IMR-90 (cell line): ENCODE measurements around the gene HPSE2. TPM values are rescaled to one million over a fixed set of nuclear protein-coding genes. Genes with fewer than 3 reads are reported as not detected.

Experiments used
- ATAC-seq: fragments of 200-7000 bp; cut with Tn5 transposase; 2 replicates; pipeline ENCODE4 v1.9.1; 2020; ENCODE audit warnings: low read depth, mild to moderate bottlenecking, moderate library complexity
- BruUV-seq: library from RNA; stranded (reverse); fragments of 400-500 nt; replicated peaks from 2 replicates; lab custom pipeline; 2021; lab: Mats Ljungman, UMichigan
- CTCF ChIA-PET: fragments of 300-600 bp; formaldehyde crosslinking; extraction: SDS; loops from one replicate; lab custom pipeline; 2021; ENCODE audit warnings: antibody characterized with exemption; lab: Yijun Ruan, JAX
- POLR2A ChIA-PET: fragments of 300-600 bp; sonication (Branson Sonifier 250); formaldehyde crosslinking; loops from one replicate; lab custom pipeline; 2022; ENCODE audit warnings: antibody characterized with exemption; ENCODE audit not compliant: unreplicated experiment; lab: Charles Lee
- DNase-seq: peaks from one replicate; pipeline ENCODE4 v3.0.0; 2013
- H2AFZ ChIP-seq: replicated peaks from 2 replicates; pipeline ENCODE3; 2013; ENCODE audit warnings: low read length, mild to moderate bottlenecking; ENCODE audit not compliant: poor library complexity
- H2AK5ac ChIP-seq: 2 replicates; pipeline ENCODE4 v1.6.1; 2013; ENCODE audit warnings: low read depth, low read length, inconsistent platforms
- H2AK9ac ChIP-seq: replicated peaks from 2 replicates; pipeline ENCODE3; 2013; ENCODE audit warnings: mild to moderate bottlenecking, low read depth, low read length, moderate library complexity; ENCODE audit not compliant: poor library complexity
- H2BK120ac ChIP-seq: 2 replicates; pipeline ENCODE4 v1.6.1; 2013; ENCODE audit warnings: low read depth, low read length, inconsistent platforms
- H2BK15ac ChIP-seq: 3 replicates; pipeline ENCODE4 v1.6.1; 2013; ENCODE audit warnings: low read depth, low read length, inconsistent platforms
- H2BK20ac ChIP-seq: 2 replicates; pipeline ENCODE4 v1.6.1; 2013; ENCODE audit warnings: low read depth, mild to moderate bottlenecking, inconsistent platforms, low read length, moderate library complexity
- H2BK5ac ChIP-seq: 2 replicates; pipeline ENCODE4 v1.6.1; 2013; ENCODE audit warnings: mild to moderate bottlenecking, low read depth, low read length, inconsistent platforms; ENCODE audit not compliant: poor library complexity, severe bottlenecking
- H3K14ac ChIP-seq: replicated peaks from 2 replicates; pipeline ENCODE4 v1.6.1; 2013; ENCODE audit warnings: low read depth, low read length, inconsistent platforms
- H3K18ac ChIP-seq: 2 replicates; pipeline ENCODE4 v1.6.1; 2013; ENCODE audit warnings: low read depth, low read length, control low read depth
- H3K23ac ChIP-seq: 2 replicates; pipeline ENCODE4 v1.6.1; 2013; ENCODE audit warnings: low read depth, low read length, inconsistent platforms
- H3K27ac ChIP-seq: 2 replicates; pipeline ENCODE4 v1.5.1; 2013; ENCODE audit warnings: mild to moderate bottlenecking, control low read depth, low read length; ENCODE audit not compliant: insufficient read depth
- H3K27me3 ChIP-seq: 2 replicates; pipeline ENCODE4 v1.6.1; 2013; ENCODE audit warnings: low read length; ENCODE audit not compliant: control insufficient read depth, insufficient read depth
- H3K36me3 ChIP-seq: 2 replicates; pipeline ENCODE4 v1.6.1; 2013; ENCODE audit warnings: low read length, mixed read lengths; ENCODE audit not compliant: control insufficient read depth, insufficient read depth
- H3K4ac ChIP-seq: 2 replicates; pipeline ENCODE4 v1.6.1; 2013; ENCODE audit warnings: low read depth, low read length, inconsistent platforms
- H3K4me1 ChIP-seq: 2 replicates; pipeline ENCODE4 v1.6.1; 2013; ENCODE audit warnings: low read length, mixed read lengths; ENCODE audit not compliant: control insufficient read depth, insufficient read depth
- H3K4me2 ChIP-seq: 2 replicates; pipeline ENCODE4 v1.6.1; 2013; ENCODE audit warnings: low read depth, mild to moderate bottlenecking, control low read depth, low read length, moderate library complexity
- H3K4me3 ChIP-seq: 2 replicates; pipeline ENCODE4 v1.5.1; 2013; ENCODE audit warnings: low read depth, mild to moderate bottlenecking, control low read depth, low read length, moderate library complexity; ENCODE audit not compliant: insufficient read depth
- H3K56ac ChIP-seq: 2 replicates; pipeline ENCODE4 v1.6.1; 2013; ENCODE audit warnings: low read length, inconsistent platforms; ENCODE audit not compliant: insufficient read depth; ENCODE audit errors: extremely low read depth
- H3K79me1 ChIP-seq, 2 experiments: 2 replicates each; pipeline ENCODE4 v1.6.1; 2013; ENCODE audit warnings: low read length in 2 of 2, inconsistent platforms in 1 of 2, low read depth in 1 of 2
- H3K9ac ChIP-seq: 2 replicates; pipeline ENCODE4 v1.6.1; 2013; ENCODE audit warnings: low read depth, low read length, control low read depth
- H3K9me1 ChIP-seq: 2 replicates; pipeline ENCODE4 v1.6.1; 2013; ENCODE audit warnings: low read length, inconsistent platforms; ENCODE audit not compliant: insufficient read depth
- H3K9me3 ChIP-seq: 2 replicates; pipeline ENCODE4 v1.6.1; 2013; ENCODE audit warnings: low read length; ENCODE audit not compliant: control insufficient read depth, insufficient read depth
- H4K20me1 ChIP-seq: 2 replicates; pipeline ENCODE4 v1.6.1; 2013; ENCODE audit warnings: low read length, inconsistent platforms; ENCODE audit not compliant: insufficient read depth
- H4K5ac ChIP-seq: 2 replicates; pipeline ENCODE4 v1.6.1; 2013; ENCODE audit warnings: mild to moderate bottlenecking, low read depth, low read length, control low read depth
- H4K8ac ChIP-seq, 2 experiments: 2 replicates each; pipeline ENCODE4 v1.6.1; 2013; ENCODE audit warnings: low read depth in 2 of 2, low read length in 2 of 2, control low read depth in 1 of 2, inconsistent platforms in 1 of 2
- H4K91ac ChIP-seq: 2 replicates; pipeline ENCODE4 v1.6.1; 2013; ENCODE audit warnings: low read depth, low read length, inconsistent platforms; ENCODE audit not compliant: insufficient read depth
- BHLHE40 ChIP-seq: fragments of 150-350 bp; IDR thresholded peaks from 2 replicates; pipeline ENCODE4 v1.6.1; 2016; ENCODE audit warnings: mild to moderate bottlenecking, low read depth, low read length
- CEBPB ChIP-seq: IDR thresholded peaks from 2 replicates; pipeline ENCODE4 v1.6.1; 2012; ENCODE audit warnings: low read depth, low read length, improper control_type of control experiment
- CTCF ChIP-seq: conservative IDR thresholded peaks from 2 replicates; pipeline ENCODE4 v1.5.1; 2012; ENCODE audit warnings: mild to moderate bottlenecking, low read depth, low read length, improper control_type of control experiment
- FOS ChIP-seq: fragments of 150-350 bp; IDR thresholded peaks from 2 replicates; pipeline ENCODE4 v1.6.1; 2016; ENCODE audit warnings: low read depth, low read length
- MAFK ChIP-seq: IDR thresholded peaks from 2 replicates; pipeline ENCODE4 v1.6.1; 2012; ENCODE audit warnings: low read depth, low read length, improper control_type of control experiment
- MAZ ChIP-seq: IDR thresholded peaks from 2 replicates; pipeline ENCODE4 v1.6.1; 2012; ENCODE audit warnings: low read depth, mild to moderate bottlenecking, low read length, improper control_type of control experiment, moderate library complexity, borderline replicate concordance
- NFE2L2 ChIP-seq: fragments of 150-350 bp; IDR thresholded peaks from 2 replicates; pipeline ENCODE4 v1.6.1; 2016; ENCODE audit warnings: low read depth, mild to moderate bottlenecking, low read length
- POLR2A ChIP-seq: IDR thresholded peaks from 2 replicates; pipeline ENCODE4 v1.6.1; 2012; ENCODE audit warnings: mild to moderate bottlenecking, low read depth, low read length
- RAD21 ChIP-seq: IDR thresholded peaks from 2 replicates; pipeline ENCODE4 v1.6.1; 2012; ENCODE audit warnings: low read length, improper control_type of control experiment
- RCOR1 ChIP-seq: IDR thresholded peaks from 2 replicates; pipeline ENCODE4 v1.6.1; 2012; ENCODE audit warnings: mild to moderate bottlenecking, low read length, improper control_type of control experiment; ENCODE audit not compliant: insufficient replicate concordance
- RFX5 ChIP-seq: IDR thresholded peaks from 2 replicates; pipeline ENCODE4 v1.8.0; 2012; ENCODE audit warnings: low read depth, mild to moderate bottlenecking, low read length, moderate library complexity
- SMC3 ChIP-seq: fragments of 150-350 bp; IDR thresholded peaks from 2 replicates; pipeline ENCODE4 v1.6.1; 2016; ENCODE audit warnings: low read depth, mild to moderate bottlenecking, antibody characterized with exemption, low read length, moderate library complexity
- USF2 ChIP-seq: fragments of 150-350 bp; IDR thresholded peaks from 2 replicates; pipeline ENCODE4 v1.6.1; 2017; ENCODE audit warnings: mild to moderate bottlenecking, antibody characterized with exemption, low read length, low read depth
- WGBS, 2 experiments: methylation state at CpG; one replicate each; pipeline versions ENCODE4 v1.1.5 to v1.1.7; 2013; ENCODE audit warnings: missing lambda C conversion rate in 2 of 2; ENCODE audit not compliant: insufficient read length in 1 of 2; ENCODE audit errors: extremely low coverage in 2 of 2; 5-methylcytosine and 5-hydroxymethylcytosine counted together
- dilution Hi-C: fragments of 300-500 bp; cut with HindIII; formaldehyde crosslinking; loops from one replicate; pipeline ENCODE4 v1.14.3; 2018; ENCODE audit warnings: low sequenced_read_pairs; ENCODE audit not compliant: unreplicated experiment
- in situ Hi-C: fragments of 300-500 bp; cut with MboI; formaldehyde crosslinking; loops from 3 replicates; pipeline ENCODE4 v1.14.3; 2019; ENCODE audit warnings: low sequenced_read_pairs, inconsistent platforms, mixed read lengths
- intact Hi-C: fragments of 100-400 bp; cut with micrococcal nuclease; formaldehyde crosslinking; loops from 2 replicates; pipeline ENCODE4 v1.10.0; 2022
- polyA plus RNA-seq, 3 experiments: library from polyadenylated mRNA; depleted of rRNA; stranded (reverse); fragments of >200 nt; gene quantifications; 2 replicates each; pipeline ENCODE4 v1.2.3, GENCODE V29; 2012; ENCODE audit warnings: low replicate concordance in 1 of 3
- total RNA-seq: library from RNA; depleted of rRNA; stranded (reverse); fragments of >200 nt; gene quantifications from 2 replicates; pipeline ENCODE4 v1.2.3, GENCODE V29; 2012
- TF ChIP-seq, protein P1 (sequence below): fragments of 150-350 bp; IDR thresholded peaks from 2 replicates; pipeline ENCODE4 v1.6.1; 2016; ENCODE audit warnings: low read depth, mild to moderate bottlenecking, low read length, moderate library complexity, borderline replicate concordance

The HPSE2 gene
- total and polyA plus RNA-seq, 2 of the 4 experiments (the other 2 are of a cell fraction), result not detected

DNA sequence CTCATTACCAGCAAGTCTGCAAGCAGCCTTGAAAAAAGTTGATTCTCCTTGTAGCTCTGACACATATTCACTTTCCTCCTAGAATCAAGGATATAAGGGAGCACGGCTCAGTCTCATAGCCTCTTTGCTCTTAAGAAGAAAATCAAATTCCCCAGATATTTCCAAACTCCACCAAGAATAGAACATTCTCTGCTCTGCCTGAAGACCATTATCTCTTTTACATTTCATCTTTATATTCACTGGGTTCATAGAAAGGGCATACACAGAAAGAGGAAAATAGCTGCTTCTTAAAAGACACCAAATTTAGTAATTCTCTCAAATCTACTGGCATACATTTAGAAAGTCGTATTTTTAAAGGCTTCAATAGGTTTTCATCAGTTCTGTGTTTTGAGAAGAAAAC, 92.0 kb downstream of the HPSE2 start:
- Histone ChIP-seq H2BK15ac (no peak overlapping the region), H4K5ac (no peak overlapping the region), H3K9me1 (no peaks in the 10 kb centered on the region), H2BK20ac (no peak overlapping the region), H2BK120ac (no peak overlapping the region), H4K20me1 (no peaks in the 10 kb centered on the region), H3K27me3 (no peaks in the 10 kb centered on the region), H3K9me3 (no peaks in the 10 kb centered on the region), H3K4me3 (no peak overlapping the region), H3K27ac (no peak overlapping the region), H2BK5ac (no peak overlapping the region), H2AK9ac (no peak overlapping the region), H3K23ac (no peak overlapping the region), H3K18ac (no peak overlapping the region), H3K4me1 (no peaks in the 10 kb centered on the region), H3K9ac (no peak overlapping the region), H4K8ac (no peak overlapping the region), H3K36me3 (no peaks in the 10 kb centered on the region), H4K91ac (no peak overlapping the region), H2AK5ac (no peak overlapping the region), H3K4ac (no peak overlapping the region), H3K4me2 (no peak overlapping the region), H3K79me1 (no peaks in the 10 kb centered on the region), H3K14ac (no peak overlapping the region), H2AFZ (no peak overlapping the region), H3K56ac (no peak overlapping the region)
- in situ Hi-C loops, result no loop called here
- ATAC-seq (no peak), DNase-seq (no peak)
- BruUV-seq, result no TSS peak
- WGBS, 2 experiments, result 20% methylated on average over 1 of the region's 2 CpGs; no CpG with 5 or more reads in 1 of the 2 experiments
- CTCF ChIA-PET, result no interaction called here
- POLR2A ChIA-PET, result no interaction called here
- TF ChIP-seq CEBPB (no peak), RCOR1 (no peak), SMC3 (no peak), USF2 (no peak), POLR2A (no peak), RFX5 (no peak), NFE2L2 (no peak), MAZ (no peak), MAFK (no peak), RAD21 (no peak), CTCF (no peak), BHLHE40 (no peak), FOS (no peak)
- TF ChIP-seq, protein P1, sequence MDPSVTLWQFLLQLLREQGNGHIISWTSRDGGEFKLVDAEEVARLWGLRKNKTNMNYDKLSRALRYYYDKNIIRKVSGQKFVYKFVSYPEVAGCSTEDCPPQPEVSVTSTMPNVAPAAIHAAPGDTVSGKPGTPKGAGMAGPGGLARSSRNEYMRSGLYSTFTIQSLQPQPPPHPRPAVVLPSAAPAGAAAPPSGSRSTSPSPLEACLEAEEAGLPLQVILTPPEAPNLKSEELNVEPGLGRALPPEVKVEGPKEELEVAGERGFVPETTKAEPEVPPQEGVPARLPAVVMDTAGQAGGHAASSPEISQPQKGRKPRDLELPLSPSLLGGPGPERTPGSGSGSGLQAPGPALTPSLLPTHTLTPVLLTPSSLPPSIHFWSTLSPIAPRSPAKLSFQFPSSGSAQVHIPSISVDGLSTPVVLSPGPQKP, result no peak
- intact Hi-C loops, result no loop called here
- dilution Hi-C loops, result no loop called here
